GM23338 (cell line): Measurements from ENCODE around the gene C16orf74.

Experiments
- CREB1 ChIP-seq: fragments of 250-450 bp; sonication (Bioruptor Pico); IDR thresholded peaks from 2 replicates; pipeline ENCODE4 v1.5.0; 2020; ENCODE audit warnings: low read depth, mild to moderate bottlenecking, moderate library complexity
- CTCF ChIP-seq, 2 experiments: fragments of 200-600 bp in 1 of 2; sonication (generic) in 1 of 2; conservative IDR thresholded peaks; 2 replicates each; pipeline versions ENCODE4 v1.5.1 to v1.6.1; 2016 to 2017; ENCODE audit warnings: antibody characterized with exemption in 2 of 2, low read depth in 2 of 2, mild to moderate bottlenecking in 2 of 2, moderate library complexity in 1 of 2
- ETS1 ChIP-seq: IDR thresholded peaks from 2 replicates; pipeline ENCODE4 v1.6.1; 2016; ENCODE audit warnings: antibody characterized with exemption
- EZH2 ChIP-seq: fragments of 200-600 bp; sonication (generic); IDR thresholded peaks from one replicate; pipeline ENCODE4 v1.8.0; 2017; ENCODE audit warnings: antibody characterized with exemption, mild to moderate bottlenecking, low read depth; ENCODE audit not compliant: unreplicated experiment
- EZH2phosphoT487 ChIP-seq: fragments of 200-600 bp; sonication (generic); IDR thresholded peaks from one replicate; pipeline ENCODE4 v1.8.1; 2018; ENCODE audit warnings: antibody characterized with exemption; ENCODE audit not compliant: unreplicated experiment
- JUNB ChIP-seq: IDR thresholded peaks from one replicate; pipeline ENCODE4 v1.6.1; 2016; ENCODE audit warnings: antibody characterized with exemption; ENCODE audit not compliant: unreplicated experiment
- NANOG ChIP-seq: IDR thresholded peaks from 2 replicates; pipeline ENCODE4 v1.6.1; 2016; ENCODE audit warnings: antibody characterized with exemption, borderline replicate concordance
- POLR2AphosphoS5 ChIP-seq: IDR thresholded peaks from 2 replicates; pipeline ENCODE4 v1.6.1; 2016; ENCODE audit warnings: antibody characterized with exemption, low read depth
- REST ChIP-seq: IDR thresholded peaks from one replicate; pipeline ENCODE4 v1.6.1; 2018; ENCODE audit warnings: antibody characterized with exemption; ENCODE audit not compliant: unreplicated experiment
- ZNF114 ChIP-seq: fragments of 250-450 bp; sonication (Bioruptor Pico); IDR thresholded peaks from 2 replicates; pipeline ENCODE4 v1.5.0; 2020; ENCODE audit warnings: mild to moderate bottlenecking, moderate library complexity
- ZNF331 ChIP-seq: fragments of 250-450 bp; sonication (Bioruptor Pico); IDR thresholded peaks from 2 replicates; pipeline ENCODE4 v1.5.0; 2020; ENCODE audit warnings: low read depth, mild to moderate bottlenecking, moderate library complexity

- TF ChIP-seq CTCF (conservative IDR thresholded peaks at IDR 0.05; ENCODE audit: low read depth in 2 of 2) (no peak), REST (no peak), JUNB (no peak), EZH2 (no peak), EZH2phosphoT487 (no peak), CREB1 (CRISPR knock-in tag) (no peak), POLR2AphosphoS5 (0 out of 2 replicates have a peak, but pooled peaks have one; percentile 9), ETS1 (no peak), NANOG (no peak), ZNF331 (CRISPR knock-in tag) (no peak), ZNF114 (CRISPR knock-in tag) (no peak)
Observed at GRCh38 chr16:85664580-85665372, 86.1 kb downstream of the C16orf74 start.
